ENCODE results near the gene CLIC4. TPM values are rescaled to one million over a fixed set of nuclear protein-coding genes. Genes with fewer than 3 reads are reported as not detected.

The CLIC4 gene
- total and polyA plus RNA-seq, 9 of the 15 experiments (the other 6 are each of a cell fraction or from before 2014, with no cell fraction given) = 16.0 to 67.5 (median 38.4) TPM

GRCh38 chr1:24743404-24744211, 1.6 kb upstream of the CLIC4 start (continued):
- TF ChIP-seq CUX1 (CRISPR knock-in tag; IDR thresholded peaks at IDR 0.05) = 0 out of 2 replicates have a peak, but pooled peaks have one; percentile 39
- peak; percentile 82 for TF ChIP-seq MYBL2 (IDR thresholded peaks at IDR 0.05; ENCODE audit: low read depth)
- TF ChIP-seq MYBL2 (CRISPR knock-in tag; IDR thresholded peaks at IDR 0.05; ENCODE audit: borderline replicate concordance) = no peak
- no peak for TF ChIP-seq NR4A1 (CRISPR knock-in tag; IDR thresholded peaks at IDR 0.05)
- peak; percentile 92 for TF ChIP-seq NR4A1 (tag; IDR thresholded peaks at IDR 0.05)
- TF ChIP-seq ZKSCAN3 (CRISPR knock-in tag; IDR thresholded peaks at IDR 0.05) = no peak
- no peak for TF ChIP-seq HOMEZ (CRISPR knock-in tag; IDR thresholded peaks at IDR 0.05)
- no peak for TF ChIP-seq SMARCC2 (IDR thresholded peaks at IDR 0.05; ENCODE audit: low read depth)
- no peak for TF ChIP-seq MCM7 (IDR thresholded peaks at IDR 0.05)
- TF ChIP-seq ZKSCAN8 (CRISPR knock-in tag; IDR thresholded peaks at IDR 0.05) = no peak
- no peak for TF ChIP-seq SIN3A (IDR thresholded peaks at IDR 0.05; ENCODE audit: borderline replicate concordance in 2 of 2, control insufficient read depth in 1 of 2, low read depth in 2 of 2, low read length in 2 of 2)
- TF ChIP-seq CBX2 (IDR thresholded peaks at IDR 0.05; ENCODE audit: insufficient read depth, low read length, poor library complexity, severe bottlenecking) = no peak
- no peak for TF ChIP-seq DDX20 (tag; IDR thresholded peaks at IDR 0.05; ENCODE audit: low read depth)
- TF ChIP-seq ZBTB5 (IDR thresholded peaks at IDR 0.05) = no peak
- TF ChIP-seq TAF9B (IDR thresholded peaks at IDR 0.05; ENCODE audit: partially characterized antibody) = no peak
- no peak for TF ChIP-seq ATF6 (CRISPR knock-in tag; IDR thresholded peaks at IDR 0.05)
- TF ChIP-seq GATAD2A (IDR thresholded peaks at IDR 0.05) = peak; percentile 75; the same call in 1 of the 2 replicates

Measured in K562 (cell line).